ENCODE results near the gene AHSG.

DNA sequence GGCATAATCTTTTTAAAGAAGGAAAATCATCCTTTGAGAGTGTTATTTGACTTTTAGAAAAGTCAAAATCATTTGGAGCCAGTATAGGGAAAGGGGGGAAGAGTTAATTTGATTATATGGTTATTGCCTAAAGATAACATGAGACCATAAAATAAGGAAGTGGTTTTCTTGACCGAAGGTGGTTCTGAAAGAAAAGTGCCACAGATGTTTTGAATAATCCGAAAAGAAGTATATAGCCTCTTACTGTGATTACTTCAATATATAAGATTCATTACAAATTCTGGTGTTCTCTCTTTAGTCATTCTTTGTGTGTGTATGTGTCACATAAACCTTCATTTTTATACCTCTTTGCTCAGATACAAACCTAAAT, 41.2 kb upstream of the AHSG start:
- TF ChIP-seq GATA1 (IDR thresholded peaks at IDR 0.05; ENCODE audit: low read depth, low read length) (no peak), POLR2A (IDR thresholded peaks at IDR 0.05; ENCODE audit: low read length) (no peak)
